ENCODE results near the gene CD46. TPM values are rescaled to one million over a fixed set of nuclear protein-coding genes. Genes with fewer than 3 reads are reported as not detected.

Gene CD46
- total RNA-seq, 1 donor from 2014 or later, result 214 TPM

DNA sequence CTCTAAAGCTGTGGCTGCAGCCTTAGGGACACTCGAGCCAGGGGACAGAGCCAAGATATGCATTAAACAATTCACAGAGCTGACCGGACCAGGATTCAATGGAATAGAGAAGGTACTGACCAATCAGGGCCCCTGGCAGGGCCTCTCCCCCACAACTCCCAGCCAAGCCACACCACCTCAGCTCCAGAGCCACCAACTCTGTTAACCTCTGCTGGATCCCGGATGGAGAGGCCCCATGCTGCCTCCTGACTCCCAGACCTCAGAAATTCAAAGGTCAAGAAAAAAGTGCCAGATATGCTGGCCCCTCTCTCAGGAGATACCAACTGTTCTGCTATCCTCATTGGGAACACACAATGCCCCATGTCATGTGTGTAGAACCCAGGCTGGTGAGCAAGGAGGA, 62.1 kb downstream of the CD46 start:
- Mint-ChIP-seq H3K36me3 (ENCODE audit: insufficient read depth) (peaks cover 8% of the 10 kb centered on the region), H3K27ac (no peak overlapping the region), H3K4me1 (ENCODE audit: low read depth) (peaks cover 2% of the 10 kb centered on the region), H3K9me3 (ENCODE audit: low read depth) (no peaks in the 10 kb centered on the region), H3K27me3 (no peaks in the 10 kb centered on the region), H3K4me3 (ENCODE audit: low read depth) (no peak overlapping the region)
- TF ChIP-seq, protein P1, sequence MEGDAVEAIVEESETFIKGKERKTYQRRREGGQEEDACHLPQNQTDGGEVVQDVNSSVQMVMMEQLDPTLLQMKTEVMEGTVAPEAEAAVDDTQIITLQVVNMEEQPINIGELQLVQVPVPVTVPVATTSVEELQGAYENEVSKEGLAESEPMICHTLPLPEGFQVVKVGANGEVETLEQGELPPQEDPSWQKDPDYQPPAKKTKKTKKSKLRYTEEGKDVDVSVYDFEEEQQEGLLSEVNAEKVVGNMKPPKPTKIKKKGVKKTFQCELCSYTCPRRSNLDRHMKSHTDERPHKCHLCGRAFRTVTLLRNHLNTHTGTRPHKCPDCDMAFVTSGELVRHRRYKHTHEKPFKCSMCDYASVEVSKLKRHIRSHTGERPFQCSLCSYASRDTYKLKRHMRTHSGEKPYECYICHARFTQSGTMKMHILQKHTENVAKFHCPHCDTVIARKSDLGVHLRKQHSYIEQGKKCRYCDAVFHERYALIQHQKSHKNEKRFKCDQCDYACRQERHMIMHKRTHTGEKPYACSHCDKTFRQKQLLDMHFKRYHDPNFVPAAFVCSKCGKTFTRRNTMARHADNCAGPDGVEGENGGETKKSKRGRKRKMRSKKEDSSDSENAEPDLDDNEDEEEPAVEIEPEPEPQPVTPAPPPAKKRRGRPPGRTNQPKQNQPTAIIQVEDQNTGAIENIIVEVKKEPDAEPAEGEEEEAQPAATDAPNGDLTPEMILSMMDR (IDR thresholded peaks at IDR 0.05; ENCODE audit: unreplicated experiment), result no peak
- DNase-seq (ENCODE audit: low spot score, unreplicated experiment), result no peak

DNA sequence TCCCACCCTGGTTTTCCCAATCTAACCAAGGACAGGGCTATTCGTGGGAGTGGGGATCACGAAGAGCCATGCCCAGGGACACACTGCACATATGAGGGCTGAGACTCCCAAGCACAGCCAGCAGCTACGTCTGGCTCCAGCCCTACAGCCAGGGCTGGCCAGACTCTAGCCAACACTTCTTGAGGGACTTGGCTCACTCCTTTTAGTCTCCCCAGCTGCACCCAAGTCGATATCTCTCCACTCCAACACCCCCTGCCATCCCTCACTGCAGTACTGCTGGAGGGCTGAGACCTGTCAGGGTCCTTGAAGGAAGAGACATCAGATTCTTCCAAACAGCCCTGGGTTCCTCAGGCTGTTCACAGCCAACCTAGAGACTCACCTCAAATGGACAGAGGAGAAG, 62.6 kb downstream of the CD46 start:
- no peak overlapping the region for H3K27ac Mint-ChIP-seq
- no peak overlapping the region for H3K4me3 Mint-ChIP-seq (ENCODE audit: low read depth)
- TF ChIP-seq, protein P1 (IDR thresholded peaks at IDR 0.05; ENCODE audit: unreplicated experiment), result no peak
- H3K9me3 Mint-ChIP-seq (ENCODE audit: low read depth), result no peaks in the 10 kb centered on the region
- no peaks in the 10 kb centered on the region for H3K27me3 Mint-ChIP-seq
- DNase-seq (ENCODE audit: low spot score, unreplicated experiment), result no peak
- peaks cover 9% of the 10 kb centered on the region for H3K36me3 Mint-ChIP-seq (ENCODE audit: insufficient read depth)
- no peaks in the 10 kb centered on the region for H3K4me1 Mint-ChIP-seq (ENCODE audit: low read depth)

- H3K4me1 Mint-ChIP-seq (ENCODE audit: low read depth), result no peaks in the 10 kb centered on the region
- no peaks in the 10 kb centered on the region for H3K27me3 Mint-ChIP-seq
- DNase-seq (ENCODE audit: low spot score, unreplicated experiment), result no peak
- no peak overlapping the region for H3K4me3 Mint-ChIP-seq (ENCODE audit: low read depth)
- no peak overlapping the region for H3K27ac Mint-ChIP-seq
- H3K36me3 Mint-ChIP-seq (ENCODE audit: insufficient read depth), result peaks cover 9% of the 10 kb centered on the region
- TF ChIP-seq, protein P1 (IDR thresholded peaks at IDR 0.05; ENCODE audit: unreplicated experiment), result no peak
- no peaks in the 10 kb centered on the region for H3K9me3 Mint-ChIP-seq (ENCODE audit: low read depth)
Observed at GRCh38 chr1:207815466-207815865, 63.6 kb downstream of the CD46 start.

GRCh38 chr1:207815913-207816291, 64.0 kb downstream of the CD46 start:
- Mint-ChIP-seq H3K36me3 (ENCODE audit: insufficient read depth) (peaks cover 9% of the 10 kb centered on the region), H3K9me3 (ENCODE audit: low read depth) (no peaks in the 10 kb centered on the region), H3K4me3 (ENCODE audit: low read depth) (no peak overlapping the region), H3K27ac (no peak overlapping the region), H3K27me3 (no peaks in the 10 kb centered on the region), H3K4me1 (ENCODE audit: low read depth) (no peaks in the 10 kb centered on the region)
- TF ChIP-seq, protein P1 (IDR thresholded peaks at IDR 0.05; ENCODE audit: unreplicated experiment), result no peak
- no peak for DNase-seq (ENCODE audit: low spot score, unreplicated experiment)

DNA sequence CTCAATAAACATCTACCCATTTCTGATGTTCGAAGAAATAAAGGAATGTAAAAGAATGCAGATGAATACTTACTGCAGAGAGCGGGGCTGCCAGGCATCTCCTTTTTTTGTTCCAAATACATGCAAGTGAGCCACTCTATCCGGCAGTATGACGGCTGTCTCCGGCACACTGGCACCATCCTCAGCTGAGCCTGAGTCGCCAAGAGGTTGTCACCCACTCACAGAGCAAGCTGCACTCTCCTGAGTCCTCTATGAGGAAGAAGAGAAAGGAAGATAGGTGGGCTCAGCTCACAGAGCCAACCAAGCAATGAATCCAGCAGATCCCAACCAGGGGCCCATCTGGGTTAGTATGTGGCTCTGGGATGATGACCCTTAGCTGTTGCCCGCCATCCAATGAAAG, 65.3 kb downstream of the CD46 start:
- no peaks in the 10 kb centered on the region for H3K4me1 Mint-ChIP-seq (ENCODE audit: low read depth)
- H3K36me3 Mint-ChIP-seq (ENCODE audit: insufficient read depth), result peaks cover 9% of the 10 kb centered on the region
- H3K4me3 Mint-ChIP-seq (ENCODE audit: low read depth), result no peak overlapping the region
- no peaks in the 10 kb centered on the region for H3K9me3 Mint-ChIP-seq (ENCODE audit: low read depth)
- no peaks in the 10 kb centered on the region for H3K27me3 Mint-ChIP-seq
- TF ChIP-seq, protein P1 (IDR thresholded peaks at IDR 0.05; ENCODE audit: unreplicated experiment), result no peak
- DNase-seq (ENCODE audit: low spot score, unreplicated experiment), result no peak
- no peak overlapping the region for H3K27ac Mint-ChIP-seq
